ENCODE measurements around the gene SLC8A1.
A peak's percentile ranks its signal among the peaks of the same experiment; 100 is the strongest.

SLC8A1 gene

DNA sequence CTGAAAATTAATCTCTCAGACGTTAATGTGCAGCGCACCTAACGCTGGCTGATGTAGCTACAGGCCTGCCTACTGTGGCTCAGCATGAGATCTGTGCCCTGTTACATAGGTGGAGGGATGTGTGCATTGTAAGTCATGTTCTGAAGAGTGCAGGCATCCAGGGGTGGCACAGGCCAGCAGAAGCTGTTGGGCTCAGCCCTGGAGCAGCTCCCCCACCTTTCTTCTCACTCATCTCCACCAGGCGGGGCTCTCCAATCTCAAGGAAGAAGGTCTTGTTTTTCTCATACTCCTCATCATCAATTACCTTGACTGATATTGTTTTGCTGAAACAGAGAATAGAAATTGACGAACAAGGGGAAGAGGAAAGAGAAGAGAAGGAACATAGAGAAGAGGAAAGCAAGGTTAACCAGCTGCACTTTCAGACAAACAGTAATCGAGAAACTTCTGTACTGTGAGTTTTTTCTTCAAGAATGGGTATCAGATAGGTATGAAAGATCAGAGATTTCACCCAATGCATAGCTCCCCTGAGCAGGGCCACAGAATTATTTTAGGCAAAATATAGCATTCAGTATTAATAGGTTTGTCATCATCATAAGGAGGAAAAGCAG, 273.6 kb downstream of the SLC8A1 start:
- no peak for DNase-seq

DNA sequence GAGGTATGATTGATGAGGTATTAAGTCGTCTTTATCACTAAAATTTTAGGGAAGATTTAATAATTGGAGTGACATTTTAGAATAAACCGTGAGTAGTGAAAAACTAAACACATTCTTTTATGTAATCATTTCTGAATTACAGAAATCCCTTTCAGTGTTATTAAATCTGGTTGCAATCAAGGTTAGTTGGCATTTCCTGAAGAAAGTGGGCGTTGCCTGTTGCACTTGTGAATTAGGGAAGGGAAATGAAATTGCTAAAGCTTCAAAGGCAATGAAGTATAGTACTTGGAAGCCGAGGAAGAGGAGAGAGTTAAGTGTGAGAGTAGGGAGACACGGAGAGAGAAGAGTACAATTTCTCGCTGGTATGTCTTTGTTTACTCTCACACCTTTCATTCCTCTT, 274.5 kb downstream of the SLC8A1 start:
- DNase-seq: no peak

DNA sequence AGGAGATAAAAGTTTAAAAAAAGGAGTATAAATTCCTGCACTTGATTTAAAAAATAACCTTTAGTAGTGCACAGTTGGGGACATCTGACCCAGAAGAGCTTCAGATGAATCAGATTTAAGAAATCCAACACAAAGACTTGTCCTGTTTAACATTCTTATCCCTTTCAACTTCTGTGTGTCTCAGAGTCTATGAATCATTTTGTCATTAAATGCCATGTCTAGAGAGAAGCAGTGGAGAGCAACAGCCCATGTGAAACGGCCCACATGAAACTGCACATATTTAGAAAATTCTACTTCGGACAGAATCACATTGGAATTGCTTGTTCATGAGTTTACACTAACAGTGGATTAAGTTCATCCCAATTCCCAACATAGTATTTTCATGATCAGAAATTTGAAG, 278.6 kb downstream of the SLC8A1 start:
- DNase-seq: no peak

DNA sequence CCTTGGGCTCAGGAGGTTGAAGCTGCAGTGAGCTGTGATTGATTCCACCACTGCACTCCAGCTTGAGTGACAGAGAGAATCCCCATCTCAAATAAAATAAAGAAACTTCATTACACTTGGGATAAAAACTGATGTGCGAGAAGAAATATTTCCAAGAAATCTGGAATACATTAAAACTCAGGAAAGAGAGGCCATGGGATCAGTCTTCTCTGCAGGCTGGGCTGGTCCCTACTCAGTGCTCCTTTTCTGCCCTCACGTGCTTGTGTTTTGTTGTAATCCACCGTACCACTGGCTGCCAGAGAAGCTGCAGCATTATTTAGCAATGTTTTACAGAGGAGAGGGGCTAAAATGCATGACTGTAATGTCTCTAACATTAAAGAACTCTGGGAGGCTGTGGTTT, 282.0 kb downstream of the SLC8A1 start:
- no peak for DNase-seq

DNA sequence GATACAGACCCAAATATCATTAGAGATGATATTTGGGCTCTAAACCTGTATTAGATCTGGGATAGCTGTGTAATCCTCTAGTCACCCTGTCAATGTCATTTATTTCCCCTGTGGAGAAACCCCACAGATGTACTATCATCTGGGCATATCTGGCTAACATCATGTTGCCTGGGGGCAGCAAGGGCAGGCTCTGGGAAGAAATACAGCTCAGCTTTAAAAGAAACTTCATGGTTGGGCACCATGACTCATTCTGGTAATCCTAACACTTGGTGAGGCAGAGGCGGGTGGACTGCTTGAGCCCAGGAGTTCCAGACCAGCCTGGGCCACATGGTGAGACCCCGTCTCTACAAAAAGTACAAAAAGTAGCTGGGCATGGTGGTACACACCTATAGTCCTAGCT, 282.5 kb downstream of the SLC8A1 start:
- no peak for DNase-seq

DNA sequence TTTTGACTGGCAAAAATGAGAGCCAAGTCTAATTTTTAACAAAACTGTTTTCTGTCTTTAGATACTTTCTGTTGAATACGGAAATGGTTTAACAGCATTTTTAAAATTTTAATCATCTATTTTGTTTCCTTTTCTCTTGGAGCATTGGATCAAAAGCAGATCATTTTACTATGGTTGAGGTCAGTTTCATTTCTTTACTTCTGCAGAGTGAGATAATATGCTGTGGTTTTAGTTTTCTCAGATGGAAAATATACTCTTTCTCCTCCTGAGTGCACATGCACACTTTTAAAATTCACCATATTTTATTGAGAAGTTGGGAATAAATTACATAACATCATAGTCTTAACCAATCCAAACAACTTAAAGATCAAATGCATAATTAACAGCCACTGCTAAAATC, 283.3 kb downstream of the SLC8A1 start:
- no peak for DNase-seq

DNA sequence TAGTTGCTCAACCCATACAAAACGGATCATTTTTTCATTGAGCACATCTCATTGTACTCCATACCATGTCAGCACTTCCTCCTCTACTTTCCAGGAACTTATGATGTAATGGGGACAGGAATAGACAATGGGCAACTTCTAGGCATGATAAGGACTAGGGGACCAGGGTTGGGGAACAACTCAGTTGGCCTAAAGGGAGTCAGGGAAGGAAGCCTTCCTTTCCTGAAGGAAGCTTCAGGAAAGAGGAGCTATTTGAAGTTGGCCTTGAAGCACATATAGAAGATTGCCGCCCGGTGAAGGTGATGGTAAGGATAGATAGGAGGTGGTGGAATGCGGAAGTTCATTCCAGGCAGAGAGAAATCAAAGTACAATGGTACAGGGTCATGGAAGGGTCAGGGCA, 283.9 kb downstream of the SLC8A1 start:
- no peak for DNase-seq

DNA sequence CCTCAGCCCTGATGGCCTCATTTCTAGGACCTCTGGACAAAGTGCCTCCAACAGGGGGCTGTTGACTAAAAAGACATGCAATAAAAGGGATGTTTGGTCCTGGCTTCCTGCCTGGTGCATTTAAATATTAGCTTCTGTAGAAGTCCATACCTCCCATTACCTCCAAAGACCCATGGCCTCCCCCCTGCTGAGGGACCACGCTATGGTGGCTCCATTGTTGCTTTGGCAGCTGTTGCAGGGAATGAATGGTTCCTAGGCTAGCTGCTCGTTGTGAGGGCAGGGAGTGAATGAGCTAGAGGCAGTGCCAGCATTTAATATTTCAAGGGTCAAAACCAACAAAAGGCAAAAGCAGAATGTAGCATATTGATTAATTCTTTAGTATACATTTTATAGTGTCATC, 285.9 kb downstream of the SLC8A1 start:
- DNase-seq: no peak

DNA sequence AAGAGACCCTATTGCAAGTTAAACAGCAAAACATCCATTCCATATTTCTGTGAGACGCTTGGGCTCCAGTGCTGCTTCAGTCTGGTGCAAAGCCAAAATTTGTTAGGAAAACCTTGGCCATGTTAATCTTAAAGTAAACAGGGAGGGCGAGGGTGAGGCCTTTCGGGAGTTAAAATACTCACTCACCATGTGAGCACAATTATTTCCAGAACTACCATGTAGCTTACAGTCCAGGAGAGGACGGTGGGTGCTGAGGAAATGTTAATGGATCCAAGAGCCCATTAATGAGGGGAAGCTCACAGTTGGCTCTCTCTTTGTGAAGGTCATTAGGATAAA, 286.4 kb downstream of the SLC8A1 start:
- no peak for DNase-seq

DNA sequence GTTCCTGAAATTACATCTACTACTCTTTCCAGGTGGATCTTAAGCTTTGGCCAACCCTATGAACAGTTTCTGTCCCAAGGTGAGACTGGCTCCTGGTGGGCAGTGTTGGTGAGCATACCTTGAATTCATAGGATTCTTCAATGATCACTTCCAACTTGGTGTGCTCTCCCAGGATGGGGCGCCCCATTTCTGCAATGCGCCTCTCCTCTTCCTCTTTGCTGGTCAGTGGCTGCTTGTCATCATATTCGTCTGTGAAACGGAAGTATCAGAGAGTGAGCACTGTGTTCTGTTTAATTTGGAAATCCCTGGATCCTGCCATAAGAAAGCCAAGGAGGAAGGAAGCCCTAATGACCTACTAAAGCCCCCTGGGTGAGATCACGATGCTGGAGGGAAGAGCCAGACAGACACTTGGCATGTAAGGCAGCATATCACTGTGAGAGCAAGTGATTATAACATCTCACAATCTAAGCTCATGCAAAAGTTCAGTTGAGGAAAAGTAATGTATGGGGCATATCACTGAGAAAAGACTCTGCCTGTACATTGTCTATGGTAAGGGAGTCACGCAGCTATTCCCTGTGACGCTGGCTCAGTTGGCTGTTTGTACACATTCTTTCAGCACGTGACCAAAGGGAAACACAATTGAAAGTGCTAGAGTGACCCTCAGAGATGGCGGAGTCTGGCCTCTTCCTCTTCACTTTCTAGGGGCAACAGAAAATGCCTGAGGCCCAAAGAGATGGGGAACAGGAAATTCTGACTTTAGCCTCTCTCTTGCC, 287.0 kb downstream of the SLC8A1 start:
- no peak for DNase-seq

DNA sequence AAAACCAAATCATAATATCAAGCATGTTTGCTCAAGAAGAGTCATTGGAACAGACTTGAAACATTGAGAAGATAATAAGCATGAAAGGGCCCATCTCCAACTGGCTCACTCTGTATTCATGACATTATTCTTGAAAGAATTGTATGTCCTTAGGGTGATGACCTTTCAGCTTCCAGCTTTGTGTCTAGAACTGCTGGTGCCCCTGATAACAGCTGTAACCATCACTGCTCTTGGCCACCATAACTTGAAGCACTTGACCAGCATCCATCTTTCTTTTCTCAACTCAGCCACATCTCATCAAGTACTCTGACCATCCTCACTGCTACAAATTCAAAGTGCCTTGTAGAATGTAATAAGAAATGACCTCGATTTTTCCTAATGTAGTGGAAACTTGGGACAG, 289.9 kb downstream of the SLC8A1 start:
- DNase-seq: no peak

DNA sequence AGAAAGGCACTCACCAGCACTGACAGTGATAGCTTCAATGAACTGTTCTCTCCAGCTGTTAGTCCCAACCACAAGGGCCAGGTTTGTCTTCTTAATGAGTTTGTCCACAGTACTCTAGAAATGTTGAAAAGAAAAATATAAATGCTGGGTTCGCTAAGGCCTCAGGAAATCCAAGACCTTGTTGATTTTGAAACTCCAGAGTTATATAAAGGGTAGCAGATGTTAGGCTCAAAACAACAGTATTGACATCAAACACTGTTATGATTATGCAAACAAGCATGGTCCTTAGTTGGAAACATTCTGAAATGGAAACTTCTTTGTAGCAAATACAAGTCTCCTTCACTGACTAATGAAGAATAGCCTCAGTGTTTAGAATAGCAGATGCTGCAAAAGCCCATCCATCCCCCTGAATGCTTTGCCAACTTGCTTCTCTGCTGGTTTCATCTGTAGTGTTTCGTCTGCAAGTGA, 291.1 kb downstream of the SLC8A1 start:
- peak; percentile 50 for DNase-seq

DNA sequence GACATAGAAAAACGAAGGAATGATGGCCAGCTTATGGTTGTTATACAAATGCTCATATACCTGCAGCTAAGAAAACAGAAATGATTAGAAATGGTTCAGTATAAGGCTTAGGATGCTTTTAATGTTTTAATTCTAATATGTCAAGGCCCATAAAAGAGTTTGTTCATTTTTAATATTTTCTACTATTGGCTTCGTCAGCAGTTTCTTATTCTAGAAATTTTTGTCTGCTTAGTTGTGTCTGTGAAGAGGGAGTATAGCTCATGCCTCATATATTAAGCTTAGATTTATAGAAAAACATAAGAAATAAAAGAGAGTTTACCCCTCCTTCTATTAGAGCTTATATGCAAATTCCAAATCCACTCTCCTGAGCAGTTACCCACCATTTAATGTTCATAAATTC, 292.6 kb downstream of the SLC8A1 start:
- DNase-seq: no peak

DNA sequence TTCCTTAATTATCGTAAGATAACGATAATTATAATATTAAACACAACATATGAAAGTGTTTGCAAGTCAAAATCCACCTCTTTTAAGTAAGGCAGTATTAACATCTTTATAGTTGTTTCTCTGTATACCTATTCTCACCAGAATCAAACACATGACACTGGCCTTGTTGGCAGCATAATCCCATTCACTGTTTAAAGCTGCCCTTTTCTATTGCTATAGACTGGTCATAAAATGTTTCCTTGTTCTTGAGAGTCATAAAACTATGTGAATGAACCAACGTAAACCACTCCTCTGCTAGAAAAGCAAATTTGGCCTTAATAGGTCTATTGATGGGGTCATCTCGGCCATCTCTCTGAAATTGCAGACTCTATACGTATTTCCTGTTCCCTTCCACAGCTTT, 293.1 kb downstream of the SLC8A1 start:
- DNase-seq: no peak

DNA sequence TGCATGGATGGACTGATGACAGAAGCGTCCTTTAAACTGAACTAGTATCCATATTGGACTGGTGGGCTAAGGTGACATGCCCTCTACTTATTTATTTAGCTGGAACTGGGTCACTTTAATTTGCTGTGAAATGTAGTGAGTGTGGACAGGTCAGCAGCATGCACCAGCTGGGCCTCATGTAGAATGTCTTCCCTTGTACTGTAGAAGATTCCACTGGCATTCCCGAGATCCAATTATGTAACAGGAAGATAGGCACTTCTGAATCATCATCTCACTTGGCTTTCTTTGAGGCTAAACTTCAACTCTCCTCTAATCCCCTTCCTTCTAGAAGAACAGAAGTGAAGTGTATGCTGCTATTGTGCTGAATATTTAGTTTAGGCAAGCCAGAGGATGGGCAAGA, 296.2 kb downstream of the SLC8A1 start:
- no peak for DNase-seq

DNA sequence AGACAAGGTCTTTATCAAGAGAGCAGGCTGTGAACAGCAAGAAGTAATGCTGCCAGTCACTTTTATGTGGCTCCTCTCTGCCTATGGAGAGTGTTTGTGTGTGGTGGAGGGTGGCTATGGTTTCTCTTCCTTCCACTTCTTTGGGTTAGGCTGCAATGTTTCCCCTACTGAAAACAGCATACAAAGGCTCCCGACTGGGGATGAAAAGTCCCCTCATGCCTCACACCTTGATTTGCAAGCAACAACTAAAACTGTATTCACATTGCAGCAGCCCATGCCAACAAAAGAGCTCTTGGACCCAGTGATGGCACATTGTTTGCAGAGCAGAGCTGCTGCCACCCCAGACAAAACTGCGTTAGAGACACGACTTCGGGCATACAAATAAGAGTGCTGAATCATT, 301.6 kb downstream of the SLC8A1 start:
- no peak for DNase-seq

DNA sequence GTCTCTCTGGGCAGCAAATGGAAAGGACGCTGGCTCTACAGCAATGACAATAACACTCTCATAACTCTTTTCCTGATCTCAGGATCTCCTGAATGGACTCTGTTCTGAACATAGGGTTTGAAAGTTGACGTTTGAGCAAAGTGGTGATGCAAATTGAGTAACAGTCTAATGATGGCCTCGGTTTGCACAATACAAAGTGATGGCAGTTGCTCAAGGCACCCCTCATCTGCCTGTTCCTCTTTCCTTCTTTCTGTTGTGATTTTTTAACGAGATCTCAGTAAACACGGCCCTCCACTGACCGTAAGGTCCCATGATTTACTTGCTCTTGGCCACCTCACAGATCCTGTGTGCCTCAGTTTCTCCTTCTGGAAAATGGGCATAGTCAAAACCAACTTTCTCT, 303.6 kb downstream of the SLC8A1 start:
- DNase-seq: no peak

DNA sequence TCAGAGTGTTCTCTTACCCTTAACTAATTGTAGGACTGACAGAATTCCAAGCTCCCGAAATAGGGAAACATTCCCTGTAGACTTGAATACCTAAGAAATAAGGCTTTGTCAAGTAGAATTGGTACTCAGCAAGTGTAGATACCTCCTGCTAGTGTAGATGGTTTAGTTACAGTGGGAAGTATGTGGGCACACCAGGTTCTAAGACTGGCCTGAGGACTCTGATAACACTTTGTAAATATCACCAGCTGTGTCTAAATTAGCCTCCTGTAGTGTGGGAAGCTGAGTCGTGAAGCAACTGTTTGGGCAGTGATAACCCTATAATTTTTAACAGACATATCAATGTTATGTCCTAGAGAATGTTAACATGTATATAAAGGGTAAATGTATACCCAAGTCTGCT, 304.5 kb downstream of the SLC8A1 start:
- DNase-seq: no peak

DNA sequence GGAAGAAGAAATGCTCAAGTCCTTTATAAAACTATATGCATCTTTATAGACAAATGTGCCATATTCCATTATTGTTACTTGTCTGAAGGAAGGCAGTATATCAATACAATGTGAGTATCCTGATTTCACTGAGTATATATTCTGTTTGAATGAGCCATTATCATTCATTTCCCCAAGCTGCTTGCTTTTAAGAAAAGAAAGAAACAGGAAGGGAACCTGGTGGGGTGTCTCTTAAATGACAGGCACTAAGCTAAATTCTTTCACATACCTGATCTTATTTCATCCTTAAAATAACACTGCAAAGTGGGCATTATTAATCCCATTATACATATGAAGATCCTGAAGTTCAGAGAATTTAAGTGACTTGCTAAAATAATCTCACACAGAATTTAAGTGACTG, 307.9 kb downstream of the SLC8A1 start:
- DNase-seq: no peak

DNA sequence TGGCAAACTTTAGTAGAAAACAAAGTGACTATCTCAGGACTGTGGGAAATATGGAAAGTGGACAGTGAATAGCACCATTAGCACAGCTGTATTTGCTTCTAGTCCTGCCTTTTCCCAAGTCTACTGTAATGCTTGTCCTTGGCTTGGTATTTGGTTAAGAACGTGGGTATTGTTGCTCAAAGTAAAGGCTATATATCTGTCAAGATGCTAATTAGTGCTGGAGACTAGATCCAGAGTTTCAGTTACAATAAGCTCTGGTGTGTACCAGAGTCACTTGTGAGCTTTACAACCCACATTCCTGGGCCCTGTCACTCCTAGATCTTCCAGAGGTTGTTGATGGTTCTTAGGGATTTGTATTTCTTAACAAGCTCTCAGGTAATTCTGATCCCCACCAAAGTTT, 313.6 kb downstream of the SLC8A1 start:
- no peak for DNase-seq

DNA sequence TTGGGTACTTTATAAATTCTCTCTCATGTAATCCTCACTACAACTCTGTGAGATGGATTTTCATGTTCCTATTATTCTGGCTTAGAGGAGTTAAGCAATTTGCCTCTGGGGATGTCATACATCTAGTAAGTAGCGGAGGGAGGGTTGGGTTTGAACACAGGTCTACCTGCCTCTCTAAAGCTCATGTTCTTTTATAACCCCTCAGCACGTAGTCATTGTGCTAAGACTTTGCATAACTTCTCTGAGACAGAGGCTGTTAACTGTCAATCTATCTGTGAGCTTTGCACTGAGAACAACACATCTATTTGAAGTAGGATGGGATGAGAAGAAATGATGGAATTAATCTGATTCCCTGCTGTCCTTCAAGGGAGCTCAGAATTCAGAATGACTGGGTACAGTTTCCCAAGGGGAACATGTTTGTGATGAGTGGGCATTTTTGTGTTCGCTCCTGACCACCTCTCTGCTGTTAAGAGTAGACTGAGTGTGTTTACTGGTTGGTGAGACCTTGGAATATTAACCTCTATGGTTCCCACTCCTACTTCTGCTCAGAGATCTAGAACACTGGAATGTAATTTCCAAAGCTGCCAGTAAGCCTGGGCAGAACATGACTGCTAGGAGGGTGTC, 320.7 kb downstream of the SLC8A1 start:
- no peak for DNase-seq

DNA sequence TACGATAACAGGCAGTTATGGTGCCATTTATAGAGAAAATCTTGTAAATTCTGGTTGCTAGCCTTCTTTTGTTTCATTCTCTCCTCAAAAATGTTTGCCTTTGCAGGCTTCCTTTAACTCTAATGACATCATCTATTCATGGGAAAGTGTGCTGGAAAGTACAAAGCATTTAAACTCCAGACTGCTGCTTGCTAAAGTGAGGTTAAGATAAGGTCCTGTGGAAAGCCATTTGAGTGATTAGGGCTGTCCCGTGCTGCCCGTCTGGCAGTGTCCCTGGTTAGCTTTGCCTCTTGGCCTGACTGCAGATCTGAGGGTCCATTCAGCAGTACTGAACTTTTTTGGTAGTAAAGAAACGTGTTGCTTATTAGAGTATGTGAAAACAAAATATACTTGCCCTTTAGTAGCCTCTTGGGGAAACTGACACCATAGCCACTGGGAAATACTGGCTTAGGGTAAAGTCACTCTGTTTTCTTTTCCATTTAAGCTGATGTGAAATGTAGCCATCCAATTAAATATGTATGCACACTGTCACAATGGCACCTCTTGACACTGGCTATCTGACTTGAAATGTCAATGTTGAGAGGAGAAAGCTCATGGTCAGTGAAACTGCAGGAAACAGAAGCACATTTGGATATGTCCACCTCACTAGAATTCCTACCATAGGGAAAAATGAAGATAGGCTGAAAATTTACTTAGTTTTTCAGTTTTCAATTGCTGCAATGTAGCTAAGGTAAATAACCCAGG, 321.5 kb downstream of the SLC8A1 start:
- no peak for DNase-seq

DNA sequence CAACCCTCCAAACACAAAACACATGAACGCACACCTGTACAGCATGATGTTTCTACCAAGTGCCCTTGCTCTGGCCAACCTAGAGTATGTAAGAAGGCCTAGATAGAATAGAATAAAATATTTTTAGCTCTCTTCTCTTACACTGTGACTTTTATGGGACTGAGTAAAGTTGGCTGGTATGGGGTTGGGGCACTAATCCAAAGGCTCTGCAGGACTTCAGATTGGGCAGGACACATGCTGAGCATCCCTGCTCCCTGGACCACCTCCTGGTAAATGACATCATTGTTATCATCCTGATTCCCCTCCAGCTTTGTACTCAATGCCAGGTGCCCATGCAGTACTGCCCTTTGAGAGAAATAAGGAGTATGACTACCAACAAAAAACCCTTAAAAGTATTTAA, 322.2 kb downstream of the SLC8A1 start:
- no peak for DNase-seq

DNA sequence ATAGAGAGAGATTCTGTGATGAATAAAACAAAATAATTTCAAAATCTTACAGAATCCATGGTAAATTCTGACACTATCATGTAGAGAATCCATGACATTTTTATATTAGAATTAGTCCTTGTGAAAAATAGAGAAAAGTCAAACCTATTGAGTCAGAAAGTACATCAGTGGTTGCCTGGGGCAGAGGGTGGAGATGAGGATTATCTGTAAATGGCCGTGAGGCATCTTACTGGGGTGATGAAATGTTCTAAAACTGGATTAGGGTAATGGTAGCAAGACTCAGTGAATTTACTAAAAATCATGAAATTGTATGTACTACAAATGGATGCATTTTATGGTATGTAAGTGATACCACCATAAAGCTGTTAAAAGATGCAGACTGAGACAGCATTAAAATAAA, 323.1 kb downstream of the SLC8A1 start:
- DNase-seq: no peak
